ENCODE measurements around the gene FRMD4A.

GRCh38 chr10:14171336-14171735 is 159.4 kb downstream of the FRMD4A start:
- no peak for TF ChIP-seq CTCF (IDR thresholded peaks at IDR 0.05)
- TF ChIP-seq POLR2A (IDR thresholded peaks at IDR 0.05) = no peak

All from stomach (tissue), 4 donors.